Activated CD4-positive, alpha-beta T cell treated with anti-CD3 and anti-CD28 coated beads, Interleukin-2, amount 50 U/mL, for 16 hours (primary cell): ENCODE data around the gene SMIM35.

Experiments used
- DNase-seq: peaks from one replicate; pipeline ENCODE4 v3.0.0-alpha.2; 2020

The SMIM35 gene

GRCh38 chr11:118057251-118058145, 29.3 kb downstream of the SMIM35 start:
- no peak for DNase-seq

GRCh38 chr11:118056806-118057205, 30.0 kb downstream of the SMIM35 start:
- DNase-seq = no peak

- no peak for DNase-seq
These were observed 30.8 kb downstream of the SMIM35 start for GRCh38 chr11:118055966-118056365.

- no peak for DNase-seq
These were observed 31.8 kb downstream of the SMIM35 start for GRCh38 chr11:118054712-118055640.

GRCh38 chr11:118052581-118053206, 34.1 kb downstream of the SMIM35 start:
- no peak for DNase-seq

GRCh38 chr11:118051611-118052461, 34.9 kb downstream of the SMIM35 start:
- DNase-seq = peak; percentile 73

GRCh38 chr11:118051136-118051610, 35.6 kb downstream of the SMIM35 start:
- DNase-seq = no peak

- DNase-seq = no peak
These were observed 36.4 kb downstream of the SMIM35 start for GRCh38 chr11:118050208-118050891.

- no peak for DNase-seq
These were observed 37.0 kb downstream of the SMIM35 start for GRCh38 chr11:118049771-118050170.

- DNase-seq = peak; percentile 34
These were observed 38.0 kb downstream of the SMIM35 start for GRCh38 chr11:118048472-118049370.

- no peak for DNase-seq
These were observed 39.0 kb downstream of the SMIM35 start for GRCh38 chr11:118047749-118048148.

GRCh38 chr11:118046964-118047700, 39.6 kb downstream of the SMIM35 start:
- peak; percentile 42 for DNase-seq

GRCh38 chr11:118046051-118046963, 40.5 kb downstream of the SMIM35 start:
- DNase-seq = peak; percentile 68

- no peak for DNase-seq
These were observed 41.6 kb downstream of the SMIM35 start for GRCh38 chr11:118045191-118045590.

GRCh38 chr11:118042796-118043195, 44.0 kb downstream of the SMIM35 start:
- no peak for DNase-seq

GRCh38 chr11:118042141-118042540, 44.6 kb downstream of the SMIM35 start:
- DNase-seq = no peak

- DNase-seq = peak; percentile 73
These were observed 53.3 kb downstream of the SMIM35 start for GRCh38 chr11:118033443-118033842.

- no peak for DNase-seq
These were observed 58.1 kb downstream of the SMIM35 start for GRCh38 chr11:118028626-118029025.
